ENCODE results near the gene PADI3. TPM values are rescaled to one million over a fixed set of nuclear protein-coding genes. Genes with fewer than 3 reads are reported as not detected.

The PADI3 gene
- total and polyA plus RNA-seq, 2 experiments from 2014 or later: 0.37 to 0.80 TPM

DNA sequence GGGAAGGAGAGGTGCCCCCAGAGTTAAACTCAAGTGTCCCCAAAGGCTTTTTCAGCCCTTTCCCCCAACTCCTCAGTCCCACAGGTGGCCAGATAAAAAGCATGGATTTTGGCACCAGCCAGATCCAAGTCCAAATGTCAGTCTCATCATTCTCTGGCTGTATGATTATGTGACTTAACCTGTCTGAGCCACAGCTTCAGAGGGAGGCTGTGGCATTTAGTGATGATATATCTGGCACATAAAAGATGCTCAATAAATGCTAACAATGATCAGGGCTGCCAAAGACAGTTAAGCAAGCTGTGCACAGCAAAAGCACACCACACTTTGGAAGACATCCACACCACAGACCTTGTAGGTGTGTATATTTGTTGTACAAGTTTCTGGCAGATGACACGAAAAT lies 5.6 kb upstream of the PADI3 start:
- H3K79me2 ChIP-seq (replicated peaks; ENCODE audit: insufficient read depth): no peaks in the 10 kb centered on the region
- H3F3A ChIP-seq (replicated peaks; ENCODE audit: low read depth): no peaks in the 10 kb centered on the region
- H3K4me3 Mint-ChIP-seq: no peak overlapping the region
- no peak overlapping the region for H3K27ac Mint-ChIP-seq
- no peaks in the 10 kb centered on the region for H3K9me2 ChIP-seq (ENCODE audit: insufficient read depth)
- H3K27me3 ChIP-seq (ENCODE audit: insufficient read depth): no peaks in the 10 kb centered on the region
- peaks cover 15% of the 10 kb centered on the region for H3K27me3 Mint-ChIP-seq (ENCODE audit: insufficient read depth, low read depth, poor library complexity)
- no peak overlapping the region for H3K27ac ChIP-seq (ENCODE audit: low read depth)
- no peak for TF ChIP-seq EZH2 (IDR thresholded peaks at IDR 0.05; ENCODE audit: low read depth, unreplicated experiment)
- no peak for TF ChIP-seq CREB1 (CRISPR knock-in tag; IDR thresholded peaks at IDR 0.05; ENCODE audit: low read depth)
- no peak for TF ChIP-seq CTCF (conservative IDR thresholded peaks at IDR 0.05; ENCODE audit: low read depth in 2 of 2)
- TF ChIP-seq JUNB (IDR thresholded peaks at IDR 0.05; ENCODE audit: unreplicated experiment): no peak
- no peak for TF ChIP-seq ZNF462 (CRISPR knock-in tag; IDR thresholded peaks at IDR 0.05)
- no peak for TF ChIP-seq REST (IDR thresholded peaks at IDR 0.05; ENCODE audit: unreplicated experiment)
- TF ChIP-seq ZNF331 (CRISPR knock-in tag; IDR thresholded peaks at IDR 0.05; ENCODE audit: low read depth): no peak
- TF ChIP-seq ETS1 (IDR thresholded peaks at IDR 0.05): no peak
- no peak for TF ChIP-seq EZH2phosphoT487 (IDR thresholded peaks at IDR 0.05; ENCODE audit: unreplicated experiment)
- no peak for TF ChIP-seq ZNF114 (CRISPR knock-in tag; IDR thresholded peaks at IDR 0.05)
- no peak for TF ChIP-seq NANOG (IDR thresholded peaks at IDR 0.05; ENCODE audit: borderline replicate concordance)
- TF ChIP-seq STAT1 (IDR thresholded peaks at IDR 0.05; ENCODE audit: unreplicated experiment): no peak
- TF ChIP-seq POLR2AphosphoS5 (IDR thresholded peaks at IDR 0.05; ENCODE audit: low read depth): no peak
- no peak for ATAC-seq
- peaks cover 5% of the 10 kb centered on the region; the same call in 1 of the 2 replicates for H3K4me1 ChIP-seq (ENCODE audit: insufficient read depth)
- H2AFZ ChIP-seq: no peak overlapping the region
- peaks cover 20% of the 10 kb centered on the region; the same call in 2 of the 3 replicates for H3K4me1 Mint-ChIP-seq
- H3K4me2 ChIP-seq: no peak overlapping the region
- no peaks in the 10 kb centered on the region for H4K20me1 ChIP-seq (replicated peaks; ENCODE audit: insufficient read depth)
- no peaks in the 10 kb centered on the region for H3K36me3 ChIP-seq (ENCODE audit: insufficient read depth)
- no peaks in the 10 kb centered on the region for H3K9me3 Mint-ChIP-seq
- DNase-seq (ENCODE audit: low spot score): no peak
- no peaks in the 10 kb centered on the region for H3K36me3 Mint-ChIP-seq (ENCODE audit: low read depth)
- no peak overlapping the region for H3K4me3 ChIP-seq

Measured in GM23338 (cell line).